DMS114 treated with DMSO at 0.1 percent for 48 hours (cell line): ENCODE results near the gene RAD51B.
"Not testable (repeated sequence)": the region's sequence is repeated elsewhere in the genome, so short reads cannot be mapped to it uniquely, and the experiment has no call there.

ENCODE experiments used
- DNase-seq: peaks from one replicate; lab custom pipeline; 2025; ENCODE audit not compliant: unreplicated experiment; lab: John Stamatoyannopoulos, UW

The RAD51B gene

DNA sequence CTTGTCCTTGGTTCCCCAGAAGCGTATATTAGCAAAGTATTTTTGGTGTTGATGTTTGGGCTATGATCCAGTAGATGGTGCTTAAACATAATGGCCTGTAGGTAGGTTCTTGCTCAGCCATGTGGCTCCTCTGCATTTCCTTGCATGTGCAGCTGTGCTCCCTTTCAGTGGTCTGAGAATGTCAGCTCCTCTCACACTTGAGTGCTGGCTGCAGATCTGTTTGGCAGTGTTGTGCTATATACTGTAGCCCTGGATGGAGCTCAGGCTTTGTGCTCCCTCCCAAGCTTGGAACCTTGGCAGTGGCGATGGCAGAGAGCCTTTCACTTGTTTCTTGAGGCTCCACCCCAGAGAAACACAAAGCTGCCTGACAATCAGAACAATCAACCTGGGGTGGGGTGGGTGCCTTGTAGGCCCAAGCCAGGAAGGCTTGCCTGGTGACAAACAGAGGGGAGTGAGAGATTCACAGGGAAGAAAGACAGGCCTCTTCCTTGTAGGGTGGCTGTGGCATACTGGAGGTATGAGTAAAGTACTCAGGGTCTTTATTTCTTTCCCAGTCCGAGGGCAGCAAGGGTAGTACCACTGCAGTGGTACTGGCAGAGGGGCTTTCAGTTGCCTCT, 255.3 kb downstream of the RAD51B start:
- DNase-seq = no peak

- DNase-seq = no peak
Observed at GRCh38 chr14:68075382-68076029, 255.9 kb downstream of the RAD51B start.

DNA sequence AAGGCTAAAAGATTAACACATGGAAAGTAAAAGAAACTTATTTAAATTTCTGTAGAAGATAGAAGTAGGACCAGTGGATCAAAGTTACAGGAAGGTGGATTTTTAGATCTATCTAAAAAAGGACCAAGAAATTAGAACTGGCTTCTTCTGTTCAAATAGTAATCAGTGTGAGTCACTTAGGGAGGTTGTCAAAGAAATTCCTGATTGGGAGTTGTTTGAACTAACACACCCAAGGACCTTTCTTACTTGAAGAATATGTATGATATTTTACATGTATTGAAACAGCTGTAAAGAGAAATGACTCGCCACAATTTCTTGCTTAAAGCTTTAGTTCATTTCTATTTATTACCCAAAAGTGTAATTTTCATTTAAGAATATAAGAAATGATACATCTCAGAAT, 256.9 kb downstream of the RAD51B start:
- DNase-seq = no peak

- no peak for DNase-seq
Observed at GRCh38 chr14:68079941-68080697, 260.5 kb downstream of the RAD51B start.

- DNase-seq = no peak
Observed at GRCh38 chr14:68081489-68081888, 261.9 kb downstream of the RAD51B start.

DNA sequence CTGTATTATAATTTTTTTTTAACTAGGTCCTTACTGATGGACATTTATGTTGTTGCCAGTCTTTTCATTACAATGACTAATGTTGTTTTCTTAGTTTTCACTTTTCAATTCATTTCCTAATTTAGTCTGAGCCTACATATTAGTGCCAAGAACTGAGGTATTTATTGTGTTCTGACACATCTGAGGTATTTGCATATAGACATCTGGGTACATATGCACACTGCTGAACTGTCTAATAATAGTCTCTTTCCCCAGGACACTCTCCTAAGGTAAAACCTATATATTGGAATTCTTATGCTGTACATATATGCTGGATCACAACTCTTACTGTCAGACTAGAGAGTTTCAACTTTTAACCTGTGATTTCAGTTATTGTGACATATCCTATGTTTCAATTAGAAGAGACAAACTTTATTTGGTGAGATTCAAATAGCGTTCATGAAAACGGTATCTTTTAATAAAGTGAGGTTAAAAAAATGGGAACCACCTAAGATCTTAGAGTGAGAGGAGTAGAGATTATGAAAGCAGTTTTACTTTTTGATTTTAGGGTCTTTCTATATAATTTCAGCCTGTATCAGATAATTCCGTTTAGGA, 263.2 kb downstream of the RAD51B start:
- DNase-seq = no peak

DNA sequence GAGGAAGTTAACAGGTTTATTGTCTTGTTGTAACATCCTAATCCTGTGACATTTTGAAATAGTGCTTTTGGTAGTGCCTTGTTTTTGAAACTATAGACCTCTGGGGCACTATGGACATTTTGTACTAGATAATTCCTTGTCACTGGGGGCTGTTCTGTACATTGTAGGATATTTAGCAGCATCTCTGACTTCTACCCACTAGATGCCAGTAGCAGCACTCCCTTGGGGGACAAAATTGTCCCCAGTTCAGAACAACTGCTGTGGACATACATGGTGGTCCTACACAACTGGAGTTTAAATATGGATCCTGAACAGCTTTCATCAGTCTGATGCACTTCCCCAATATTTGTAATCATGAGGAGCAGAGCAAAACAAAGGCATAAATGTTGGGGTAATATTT, 264.7 kb downstream of the RAD51B start:
- no peak for DNase-seq

DNA sequence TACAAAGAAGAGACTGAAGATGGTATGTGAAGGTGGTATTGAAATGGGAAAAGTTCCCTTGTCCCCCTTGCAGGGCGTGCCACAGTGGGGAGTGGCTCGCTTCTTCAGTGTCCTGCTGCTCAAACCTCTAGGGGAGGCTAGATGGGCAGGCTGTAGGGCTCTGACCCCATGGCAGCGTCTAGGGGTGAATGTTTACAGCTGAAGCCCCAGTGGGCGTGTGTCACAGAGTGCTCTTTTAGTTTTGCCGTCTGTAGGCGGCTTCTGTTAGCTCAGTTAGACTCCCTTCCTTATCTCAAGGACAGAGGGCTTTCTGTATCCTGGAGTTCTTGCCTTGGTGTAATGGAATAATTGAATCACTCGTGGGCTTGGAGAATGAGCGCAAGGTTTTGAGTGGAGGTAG, 266.2 kb downstream of the RAD51B start:
- no peak for DNase-seq

GRCh38 chr14:68088451-68088854, 268.9 kb downstream of the RAD51B start:
- DNase-seq = no peak

DNA sequence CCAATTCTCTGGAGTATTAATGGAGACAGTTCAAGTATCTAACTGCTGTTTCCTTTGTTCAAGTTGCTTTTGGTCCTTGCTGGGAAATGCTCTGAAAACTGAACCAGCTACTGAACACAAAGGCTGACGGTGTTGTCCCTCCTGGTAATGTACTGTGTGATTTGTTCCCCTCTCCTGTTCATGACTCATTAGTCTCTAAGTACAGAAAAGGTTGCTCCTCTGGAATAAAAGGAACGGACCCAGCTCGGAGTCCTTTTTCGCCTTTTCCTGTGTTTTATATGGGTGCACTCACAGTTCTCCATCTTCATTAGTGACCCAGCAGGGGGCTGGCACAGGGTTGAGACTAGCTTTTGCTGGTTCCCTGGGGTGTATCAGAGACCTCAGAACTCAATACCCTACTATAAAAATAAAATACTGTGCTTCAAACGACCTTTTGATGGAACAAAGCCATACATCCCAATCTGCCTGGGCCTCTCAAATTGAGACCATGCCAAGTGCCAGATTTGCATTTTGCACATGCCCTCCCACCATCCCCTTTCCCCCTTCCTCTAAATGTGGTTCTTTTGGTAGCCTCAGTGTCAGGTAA, 269.7 kb downstream of the RAD51B start:
- DNase-seq = no peak

- no peak for DNase-seq
Observed at GRCh38 chr14:68094158-68094557, 274.6 kb downstream of the RAD51B start.

DNA sequence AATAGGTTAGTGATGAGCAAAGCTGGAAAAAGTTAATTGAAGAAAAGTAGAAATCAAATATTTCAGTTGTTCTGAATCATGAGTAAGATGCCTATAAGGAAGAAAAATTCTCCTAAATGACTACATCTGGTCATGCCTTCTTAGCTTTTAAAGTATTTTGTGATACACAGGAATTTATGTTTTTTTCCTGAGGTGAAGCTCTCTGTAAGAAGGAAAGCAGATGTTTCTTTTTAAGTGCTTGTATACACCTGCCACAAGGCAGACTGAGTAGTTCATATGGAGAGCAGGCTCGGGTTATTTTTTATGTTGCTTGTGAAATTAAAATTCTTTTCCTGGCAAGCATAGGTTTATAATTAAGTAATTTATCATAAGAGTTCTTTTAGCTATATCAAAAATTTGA, 275.2 kb downstream of the RAD51B start:
- no peak for DNase-seq

GRCh38 chr14:68097727-68098126, 278.1 kb downstream of the RAD51B start:
- no peak for DNase-seq

DNA sequence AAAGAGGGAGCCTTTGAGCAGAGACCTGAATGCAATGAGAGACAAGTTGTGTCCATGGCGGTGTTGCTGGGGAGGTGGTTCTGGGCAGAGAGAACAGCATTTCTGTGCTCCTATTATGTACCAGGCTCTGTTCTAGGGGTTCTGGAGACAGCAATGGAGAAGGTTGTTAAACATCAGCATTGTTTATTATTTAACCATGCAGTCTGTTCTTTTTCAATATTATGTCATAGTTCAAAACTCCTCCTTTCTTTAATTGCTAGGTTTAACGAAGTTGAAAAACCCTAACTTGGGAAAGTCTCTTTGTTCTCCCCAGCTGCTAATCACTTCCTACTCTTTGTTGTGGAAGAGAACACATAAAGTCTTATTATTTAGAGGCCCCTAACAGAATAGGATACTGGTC, 279.3 kb downstream of the RAD51B start:
- no peak for DNase-seq

GRCh38 chr14:68099495-68100045, 280.0 kb downstream of the RAD51B start:
- DNase-seq = no peak

DNA sequence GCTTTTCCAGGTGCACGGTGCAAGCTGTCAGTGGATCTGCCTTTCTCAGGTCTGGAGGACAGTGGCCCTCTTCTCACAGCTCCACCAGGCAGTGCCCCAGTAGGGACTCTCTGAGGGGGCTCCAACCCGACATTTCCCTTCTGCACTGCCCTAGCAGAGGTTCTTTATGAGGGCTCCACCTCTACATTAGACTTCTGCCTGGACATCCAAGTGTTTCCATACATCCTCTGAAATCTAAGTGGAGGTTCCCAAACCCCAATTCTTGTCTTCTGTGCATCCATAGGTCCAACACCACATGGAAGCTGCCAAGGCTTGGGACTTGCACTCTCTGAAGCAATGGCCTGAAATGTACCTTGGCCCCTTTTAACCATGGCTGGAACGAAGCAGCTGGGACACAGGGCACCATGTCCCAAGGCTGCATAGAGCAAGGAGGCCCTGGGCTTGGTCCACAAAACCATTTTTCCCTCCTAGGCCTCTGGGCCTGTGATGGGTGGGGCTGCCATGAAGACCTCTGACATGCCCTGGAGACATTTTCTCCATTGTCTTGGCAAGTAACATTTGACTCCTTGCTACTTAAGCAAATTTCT, 282.2 kb downstream of the RAD51B start:
- DNase-seq = not testable (repeated sequence)

DNA sequence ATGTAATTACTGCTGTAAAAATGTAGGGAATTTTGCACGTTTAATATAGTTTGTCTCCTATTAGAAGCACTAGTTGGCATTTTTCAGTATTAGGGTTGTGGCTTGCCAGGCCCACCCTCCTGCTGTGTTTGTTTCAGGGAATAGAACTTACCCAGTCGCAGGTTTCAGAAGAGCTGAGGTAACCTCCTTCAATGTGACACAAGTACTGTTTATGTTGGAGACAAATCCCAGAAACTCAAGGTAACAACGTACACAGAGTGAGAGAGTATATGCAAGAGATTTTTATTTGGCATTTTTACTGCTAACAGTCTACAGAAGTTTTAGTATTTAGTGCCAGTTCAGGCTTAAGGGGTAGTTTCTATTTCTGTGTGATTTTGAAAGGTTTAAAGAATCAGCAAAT, 284.3 kb downstream of the RAD51B start:
- DNase-seq = no peak

DNA sequence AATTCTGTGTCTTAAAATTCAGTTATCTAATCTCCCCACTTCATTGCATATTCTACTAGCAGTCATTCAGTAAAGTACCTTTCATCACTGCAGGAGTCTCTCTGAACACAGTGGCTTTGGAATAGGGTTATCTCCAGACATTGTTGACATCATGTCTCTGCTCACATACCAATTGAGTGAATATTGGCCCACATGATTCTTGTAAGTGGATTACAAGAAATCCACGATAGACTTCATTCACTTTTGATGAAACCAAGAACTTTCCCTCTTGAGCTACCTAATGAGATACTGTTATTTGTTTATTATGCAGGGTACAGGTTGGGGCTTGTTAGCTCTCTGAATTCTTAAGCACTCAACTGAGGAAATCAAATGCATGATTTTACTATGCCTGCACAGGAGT, 284.9 kb downstream of the RAD51B start:
- DNase-seq = no peak

DNA sequence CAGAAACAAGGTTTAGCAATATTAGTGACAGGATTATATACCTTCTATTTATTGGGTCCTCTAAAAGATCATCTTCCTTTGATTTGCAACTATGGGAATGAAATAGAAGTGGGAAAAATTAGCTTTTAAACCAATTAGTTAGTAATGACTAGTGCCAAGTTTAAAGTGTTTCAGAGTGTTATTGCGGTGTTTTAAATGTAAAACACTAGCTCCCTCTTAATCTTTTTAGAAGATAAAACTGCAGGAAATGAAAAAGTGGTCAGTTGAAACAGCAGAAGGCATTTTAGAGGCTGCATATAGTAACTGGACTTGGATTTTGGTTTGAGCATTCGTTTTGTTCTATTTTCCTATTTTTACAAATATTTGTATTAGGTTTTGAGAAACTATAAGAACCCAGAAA, 286.2 kb downstream of the RAD51B start:
- no peak for DNase-seq

- DNase-seq = no peak
Observed at GRCh38 chr14:68106456-68106855, 286.9 kb downstream of the RAD51B start.

DNA sequence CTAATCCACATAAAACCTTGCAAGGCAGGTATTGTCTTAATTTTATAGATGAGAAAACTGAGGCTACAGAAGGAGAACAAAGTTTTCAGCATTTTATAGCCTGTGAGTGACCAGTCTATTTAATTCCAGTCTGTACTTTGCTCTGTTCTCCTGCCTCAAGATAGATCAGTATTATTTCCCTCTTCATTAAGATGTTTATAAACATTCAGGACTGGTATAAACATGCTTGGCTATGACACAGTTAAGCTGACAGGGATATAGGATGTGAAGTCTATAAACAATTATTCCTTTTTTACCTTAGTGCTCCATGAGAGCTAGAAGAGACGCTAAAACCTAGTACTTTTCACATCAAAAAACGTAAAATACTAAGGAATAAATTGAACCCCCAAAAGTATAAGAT, 287.3 kb downstream of the RAD51B start:
- DNase-seq = no peak
